Activated CD4-positive, alpha-beta T cell treated with anti-CD3 and anti-CD28 coated beads, Interleukin-2, amount 50 U/mL, for 1 hour (primary cell): ENCODE results near the gene CFAP58.

Experiments used
- DNase-seq: peaks from one replicate; pipeline ENCODE4 v3.0.0-alpha.2; 2020

CFAP58 gene

GRCh38 chr10:104487794-104488438 lies 134.3 kb downstream of the CFAP58 start:
- DNase-seq = no peak

GRCh38 chr10:104488439-104488832 lies 134.8 kb downstream of the CFAP58 start:
- DNase-seq = no peak

GRCh38 chr10:104492329-104492940 lies 138.8 kb downstream of the CFAP58 start:
- DNase-seq = no peak

GRCh38 chr10:104498347-104499081 lies 144.9 kb downstream of the CFAP58 start:
- no peak for DNase-seq

- DNase-seq = no peak
Measured at GRCh38 chr10:104501449-104501848, 147.8 kb downstream of the CFAP58 start.

- no peak for DNase-seq
Measured at GRCh38 chr10:104501864-104502579, 148.4 kb downstream of the CFAP58 start.

- DNase-seq = no peak
Measured at GRCh38 chr10:104502907-104503306, 149.3 kb downstream of the CFAP58 start.
